Ascending aorta (tissue), 2 donors: ENCODE measurements around the gene ZNF557. TPM values are rescaled to one million over a fixed set of nuclear protein-coding genes. Genes with fewer than 3 reads are reported as not detected.

Experiments used
- DNase-seq, 2 donors: peaks; one replicate each; pipeline ENCODE4 v3.0.0-alpha.2; 2019; ENCODE audit warnings: low spot score in 2 of 2
- H3K27ac ChIP-seq, 2 donors: fragments of 200-600 bp; sonication (generic); one replicate each; pipeline ENCODE4 v1.5.1; 2016 to 2017; ENCODE audit warnings: mild to moderate bottlenecking in 1 of 2
- H3K27me3 ChIP-seq: fragments of 200-600 bp; sonication (generic); one replicate; pipeline ENCODE4 v1.5.1; 2017
- H3K36me3 ChIP-seq, 2 donors: fragments of 200-600 bp; sonication (generic); one replicate each; pipeline ENCODE4 v1.5.1; 2016
- H3K4me1 ChIP-seq, 2 donors: fragments of 200-600 bp; sonication (generic); one replicate each; pipeline ENCODE4 v1.5.1; 2016 to 2017; ENCODE audit warnings: mild to moderate bottlenecking in 1 of 2
- H3K4me3 ChIP-seq, 2 donors: fragments of 200-600 bp; sonication (generic); one replicate each; pipeline ENCODE4 v1.5.1; 2016 to 2017; ENCODE audit warnings: mild to moderate bottlenecking in 1 of 2
- H3K9me3 ChIP-seq, 2 donors: fragments of 200-600 bp; sonication (generic); one replicate each; pipeline ENCODE4 v1.5.1; 2016
- intact Hi-C: fragments of 100-400 bp; cut with DNase I; formaldehyde crosslinking; loops from one replicate; pipeline ENCODE4 v1.15.1; 2023
- total RNA-seq: library from RNA; depleted of rRNA; stranded (reverse); fragments of >200 nt; gene quantifications from one replicate; pipeline ENCODE4 v1.1.0, GENCODE V29; 2016
- TF ChIP-seq, protein P1 (sequence below), 3 experiments: fragments of 200-600 bp in 2 of 3; fragments of 450-650 bp in 1 of 3; sonication (generic) in 2 of 3; IDR thresholded peaks; one replicate each; pipeline ENCODE4 v1.5.1; 2016 to 2019; ENCODE audit warnings: antibody characterized with exemption in 3 of 3, mild to moderate bottlenecking in 1 of 3, moderate library complexity in 1 of 3

Gene ZNF557
- total RNA-seq, 1 donor from 2014 or later, result 0.75 TPM

DNA sequence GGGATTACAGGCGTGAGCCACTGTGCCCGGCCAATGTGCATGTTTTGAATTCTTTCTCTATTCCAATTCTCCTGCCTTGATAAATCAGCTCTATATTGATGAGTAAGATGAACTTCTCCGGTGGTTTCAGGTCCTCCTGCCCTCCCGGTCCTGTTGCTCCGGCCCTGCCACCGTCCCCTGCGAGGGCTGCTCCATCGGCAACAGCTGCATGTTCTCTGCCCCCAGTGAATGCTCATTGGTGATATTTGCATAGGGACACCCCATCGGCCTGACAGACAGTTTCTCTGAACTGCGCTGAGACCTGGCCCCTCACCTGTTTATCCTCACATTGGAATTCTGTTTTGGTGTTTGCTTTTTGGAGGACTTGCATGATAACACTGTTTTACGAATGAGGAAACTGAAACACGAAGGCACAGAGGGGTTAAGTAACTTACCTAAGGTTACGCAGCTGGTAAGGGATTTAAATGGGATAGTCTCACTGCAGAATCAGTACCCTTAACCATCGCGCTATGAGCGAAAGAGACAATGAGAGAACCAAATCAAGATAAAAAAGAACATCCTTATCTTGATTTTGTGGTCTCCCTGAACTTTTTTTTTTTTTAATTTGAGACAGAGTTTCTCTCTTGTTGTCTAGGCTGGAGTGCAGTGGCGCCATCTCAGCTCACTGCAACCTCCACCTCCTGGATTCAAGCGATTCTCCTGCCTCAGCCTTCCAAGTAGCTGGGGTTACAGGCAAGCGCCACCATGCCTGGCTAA lies 32.2 kb downstream of the ZNF557 start:
- Histone ChIP-seq H3K9me3 (no peaks in the 10 kb centered on the region), H3K4me1 (peaks cover 0 to 2% of the 10 kb centered on the region in 2 donors), H3K27ac (no peak overlapping the region), H3K4me3 (no peak overlapping the region), H3K36me3 (no peaks in the 10 kb centered on the region), H3K27me3 (no peaks in the 10 kb centered on the region)
- DNase-seq, result no peak
- TF ChIP-seq, protein P1, sequence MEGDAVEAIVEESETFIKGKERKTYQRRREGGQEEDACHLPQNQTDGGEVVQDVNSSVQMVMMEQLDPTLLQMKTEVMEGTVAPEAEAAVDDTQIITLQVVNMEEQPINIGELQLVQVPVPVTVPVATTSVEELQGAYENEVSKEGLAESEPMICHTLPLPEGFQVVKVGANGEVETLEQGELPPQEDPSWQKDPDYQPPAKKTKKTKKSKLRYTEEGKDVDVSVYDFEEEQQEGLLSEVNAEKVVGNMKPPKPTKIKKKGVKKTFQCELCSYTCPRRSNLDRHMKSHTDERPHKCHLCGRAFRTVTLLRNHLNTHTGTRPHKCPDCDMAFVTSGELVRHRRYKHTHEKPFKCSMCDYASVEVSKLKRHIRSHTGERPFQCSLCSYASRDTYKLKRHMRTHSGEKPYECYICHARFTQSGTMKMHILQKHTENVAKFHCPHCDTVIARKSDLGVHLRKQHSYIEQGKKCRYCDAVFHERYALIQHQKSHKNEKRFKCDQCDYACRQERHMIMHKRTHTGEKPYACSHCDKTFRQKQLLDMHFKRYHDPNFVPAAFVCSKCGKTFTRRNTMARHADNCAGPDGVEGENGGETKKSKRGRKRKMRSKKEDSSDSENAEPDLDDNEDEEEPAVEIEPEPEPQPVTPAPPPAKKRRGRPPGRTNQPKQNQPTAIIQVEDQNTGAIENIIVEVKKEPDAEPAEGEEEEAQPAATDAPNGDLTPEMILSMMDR (IDR thresholded peaks at IDR 0.05), result no peak
- intact Hi-C loops, result loop anchor here (1.0 to 5.0 kb wide), 4 partner anchors 46 to 579 kb away; partner anchors contain the start of gene TRAPPC5

DNA sequence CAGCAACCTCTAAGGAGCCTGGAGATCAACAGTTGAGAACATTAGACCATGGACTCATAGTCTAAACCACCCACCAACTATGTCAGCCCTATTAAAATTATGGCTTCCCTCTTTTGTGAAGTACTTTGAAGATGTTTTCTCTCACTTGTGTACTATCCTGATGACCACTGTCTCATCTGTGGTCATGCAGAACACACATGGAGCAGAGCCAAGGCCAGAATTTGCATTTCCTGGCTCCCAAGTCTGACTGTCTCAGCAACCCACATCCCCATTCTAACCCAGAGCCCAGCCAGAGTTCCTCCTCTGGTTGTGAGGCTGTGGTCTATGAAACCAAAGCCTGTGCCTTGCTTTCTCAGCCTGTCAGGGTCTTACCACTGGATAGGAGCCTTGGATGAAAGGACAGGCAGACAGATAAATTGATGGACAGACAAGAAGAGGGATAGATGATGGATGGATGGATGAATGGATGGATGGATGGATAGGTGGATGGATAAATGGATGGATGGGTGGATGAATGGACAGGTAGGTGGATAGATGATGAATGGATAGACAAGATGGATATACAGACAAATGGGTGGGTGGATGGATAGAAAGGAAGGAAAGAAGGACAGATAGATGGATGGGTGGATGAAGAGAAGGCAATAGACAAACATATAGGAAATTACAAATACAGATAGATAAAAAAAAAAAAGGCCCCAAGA lies 35.4 kb downstream of the ZNF557 start:
- no peaks in the 10 kb centered on the region for H3K27me3 ChIP-seq
- H3K9me3 ChIP-seq, result no peaks in the 10 kb centered on the region
- DNase-seq, result no peak
- TF ChIP-seq, protein P1 (IDR thresholded peaks at IDR 0.05), result no peak
- intact Hi-C loops, result loop anchor here (5.0 kb wide), 2 partner anchors 42 to 292 kb away; no protein-coding TSS in a partner anchor
- H3K4me1 ChIP-seq, result no peaks in the 10 kb centered on the region
- H3K36me3 ChIP-seq, result no peaks in the 10 kb centered on the region
- H3K4me3 ChIP-seq, result no peak overlapping the region
- H3K27ac ChIP-seq, result no peak overlapping the region

DNA sequence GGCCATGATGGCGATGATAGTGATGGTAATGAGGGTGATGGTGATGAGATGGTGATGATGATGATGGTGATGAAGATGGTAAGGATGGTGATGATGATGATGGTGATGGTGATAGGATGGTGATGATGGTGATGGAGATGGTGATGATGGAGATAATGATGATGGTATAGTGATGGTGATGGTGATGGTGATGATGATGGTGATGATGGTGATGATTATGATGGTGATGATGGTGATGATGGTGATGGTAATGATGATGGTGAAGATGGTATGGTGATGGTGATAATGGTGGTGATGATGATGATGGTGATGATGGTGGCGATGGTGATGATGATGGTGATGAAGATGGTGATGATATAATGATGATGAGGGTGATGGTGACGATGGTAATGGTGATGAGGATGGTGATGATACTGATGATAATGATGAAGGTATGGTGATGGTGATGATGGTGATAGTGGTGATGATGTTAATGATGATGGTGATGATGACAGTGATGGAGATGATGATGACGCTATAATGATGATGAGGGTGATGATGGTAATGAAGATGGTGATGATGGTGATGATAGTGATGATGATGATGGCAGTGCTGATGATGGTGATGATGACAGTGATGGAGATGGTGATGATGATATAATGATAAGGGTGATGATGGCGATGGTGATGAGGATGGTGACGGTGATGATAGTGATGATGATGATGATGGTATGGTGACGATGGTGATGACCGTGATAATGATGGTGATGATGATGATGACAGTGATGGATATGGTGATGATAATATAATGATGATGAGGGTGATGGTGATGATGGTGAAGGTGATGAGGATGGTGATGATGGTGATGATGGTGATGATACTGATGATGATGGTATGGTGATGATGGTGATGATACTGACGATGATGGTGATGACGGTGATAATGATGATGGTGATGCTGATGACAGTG lies 37.5 kb downstream of the ZNF557 start:
- no peaks in the 10 kb centered on the region for H3K36me3 ChIP-seq
- no peaks in the 10 kb centered on the region for H3K4me1 ChIP-seq
- no peak for DNase-seq
- intact Hi-C loops, result no loop called here
- H3K4me3 ChIP-seq, result no peak overlapping the region
- TF ChIP-seq, protein P1 (IDR thresholded peaks at IDR 0.05), result no peak
- no peaks in the 10 kb centered on the region for H3K27me3 ChIP-seq
- no peaks in the 10 kb centered on the region for H3K9me3 ChIP-seq
- no peak overlapping the region for H3K27ac ChIP-seq

DNA sequence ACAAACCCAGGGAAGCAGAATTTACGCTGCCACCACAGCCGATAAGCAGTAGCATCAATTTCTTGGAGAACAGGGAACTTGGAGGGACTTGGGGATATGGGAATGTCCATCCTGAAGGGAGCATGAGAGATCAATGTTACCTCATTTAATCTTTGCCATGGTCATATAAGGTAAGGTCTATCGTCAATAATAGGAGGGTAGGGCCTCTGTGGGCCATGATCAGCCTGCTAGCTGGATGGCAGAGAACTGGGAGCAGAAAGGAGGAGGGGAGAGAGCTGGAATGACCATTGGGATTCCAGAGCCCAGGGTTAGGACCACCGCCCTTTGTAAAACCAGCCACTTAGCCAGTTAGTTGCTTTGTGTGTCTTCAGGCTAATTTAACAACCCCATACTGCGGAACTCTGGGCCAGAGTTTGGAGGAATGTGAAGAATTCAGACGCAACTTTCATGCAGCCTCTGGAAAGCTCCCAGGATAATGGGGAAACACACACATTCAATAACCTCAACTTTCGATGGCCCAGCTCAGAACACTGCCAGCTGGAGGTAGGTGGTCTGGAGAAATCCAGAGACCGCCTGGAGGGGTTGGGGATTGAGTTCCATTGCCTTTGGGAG lies 40.3 kb downstream of the ZNF557 start:
- Histone ChIP-seq H3K27ac (no peak overlapping the region), H3K36me3 (peaks cover 0 to under 1% of the 10 kb centered on the region in 2 donors), H3K4me3 (no peak overlapping the region), H3K4me1 (no peaks in the 10 kb centered on the region), H3K9me3 (no peaks in the 10 kb centered on the region), H3K27me3 (no peaks in the 10 kb centered on the region)
- TF ChIP-seq, protein P1 (IDR thresholded peaks at IDR 0.05), result no peak
- intact Hi-C loops, result no loop called here
- DNase-seq, result no peak

DNA sequence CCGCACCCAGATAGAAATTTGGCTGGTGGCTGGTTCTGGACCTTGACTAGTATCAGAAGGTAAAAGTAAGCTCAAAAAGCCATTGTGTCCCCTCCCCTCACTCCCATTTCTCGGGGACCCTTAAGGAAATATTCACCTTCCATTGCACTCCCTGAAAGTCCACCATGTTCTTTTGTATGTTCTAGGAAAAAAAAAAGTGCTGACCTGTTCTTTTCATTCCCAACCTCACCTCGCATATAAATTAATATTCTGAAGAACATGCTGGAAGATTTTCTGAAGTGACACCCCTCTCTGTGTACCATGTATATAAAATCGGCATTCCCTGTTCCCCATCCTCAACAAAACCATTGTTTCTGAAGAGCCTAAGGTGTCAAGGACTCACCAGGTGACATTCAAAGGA lies 43.2 kb downstream of the ZNF557 start:
- no peak overlapping the region for H3K27ac ChIP-seq
- TF ChIP-seq, protein P1 (IDR thresholded peaks at IDR 0.05), result no peak
- H3K4me1 ChIP-seq, result no peaks in the 10 kb centered on the region
- intact Hi-C loops, result no loop called here
- H3K4me3 ChIP-seq, result no peak overlapping the region
- no peaks in the 10 kb centered on the region for H3K27me3 ChIP-seq
- no peaks in the 10 kb centered on the region for H3K9me3 ChIP-seq
- no peak for DNase-seq
- peaks cover 25 to 26% of the 10 kb centered on the region in 2 donors for H3K36me3 ChIP-seq
